ENCODE data around the gene TUBB4A. TPM values are rescaled to one million over a fixed set of nuclear protein-coding genes. Genes with fewer than 3 reads are reported as not detected.

The TUBB4A gene
- total RNA-seq, 1 experiment from 2014 or later, result 20.3 TPM

- TF ChIP-seq CTCF (conservative IDR thresholded peaks at IDR 0.05), result peak; percentile 75
- Histone ChIP-seq H3K27me3 (ENCODE audit: insufficient read depth, low read length) (no peaks in the 10 kb centered on the region), H2AFZ (ENCODE audit: low read length) (no peak within 1 kb of the TSS), H3K4me2 (ENCODE audit: insufficient read depth, insufficient read length, low read length) (no peak within 1 kb of the TSS), H2BK12ac (ENCODE audit: insufficient read length, low read depth, low read length) (no peak within 1 kb of the TSS), H2BK120ac (ENCODE audit: low read depth, low read length, poor library complexity, severe bottlenecking) (no peak within 1 kb of the TSS), H4K5ac (ENCODE audit: insufficient read length, low read depth, low read length) (no peak within 1 kb of the TSS), H3K56ac (ENCODE audit: insufficient read length, low read depth, low read length) (no peak within 1 kb of the TSS), H3K23ac (ENCODE audit: insufficient read length, low read depth, low read length) (no peak within 1 kb of the TSS), H3K4me1 (ENCODE audit: insufficient read depth, low read length) (no peaks in the 10 kb centered on the region), H4K20me1 (ENCODE audit: control insufficient read depth, insufficient read depth, insufficient read length) (no peaks in the 10 kb centered on the region), H3K27ac (ENCODE audit: insufficient read length, low read depth, low read length) (no peak within 1 kb of the TSS), H2BK15ac (ENCODE audit: low read depth, low read length) (no peak within 1 kb of the TSS), H2BK5ac (ENCODE audit: insufficient read length, low read length) (no peak within 1 kb of the TSS), H3K14ac (ENCODE audit: insufficient read depth, low read length) (no peak within 1 kb of the TSS), H3K23me2 (ENCODE audit: insufficient read length, low read depth, low read length, poor library complexity, severe bottlenecking) (peaks cover 3% of the 10 kb centered on the region), H4K91ac (ENCODE audit: insufficient read length, low read depth, low read length) (no peak within 1 kb of the TSS), H3K9ac (ENCODE audit: extremely low read depth, insufficient read length, low read length) (no peak within 1 kb of the TSS), H2BK20ac (ENCODE audit: low read depth, low read length, poor library complexity, severe bottlenecking) (no peak within 1 kb of the TSS), H3K9me3 (ENCODE audit: control insufficient read depth, low read depth, low read length) (no peaks in the 10 kb centered on the region), H3K79me1 (ENCODE audit: insufficient read depth, low read depth, low read length, poor library complexity, severe bottlenecking) (no peaks in the 10 kb centered on the region), H3T11ph (ENCODE audit: low read length) (no peak within 1 kb of the TSS), H3K79me2 (ENCODE audit: insufficient read depth, low read length) (no peaks in the 10 kb centered on the region), H3K18ac (ENCODE audit: insufficient read length, low read depth, low read length) (no peak within 1 kb of the TSS), H2AK5ac (ENCODE audit: insufficient read length, low read length) (no peak within 1 kb of the TSS), H4K8ac (replicated peaks; ENCODE audit: insufficient read length, low read depth, low read length) (no peak within 1 kb of the TSS), H3K4ac (ENCODE audit: low read depth, low read length) (no peak within 1 kb of the TSS)
- DNase-seq, result peak; percentile 61
- 0 out of 7 replicates have a peak within 1 kb of the TSS, but pooled peaks of 1 of the 3 experiments have one; percentile 25 for H3K27ac Mint-ChIP-seq
- H3K4me1 Mint-ChIP-seq, result peaks cover 9 to 15% of the 10 kb centered on the region in 2 experiments
- H3K9me3 Mint-ChIP-seq, result no peaks in the 10 kb centered on the region
- H3K27me3 Mint-ChIP-seq (ENCODE audit: low read depth), result peaks cover 6% of the 10 kb centered on the region
- H3K4me3 Mint-ChIP-seq, result peak within 1 kb of the TSS in 1 of 2 experiments; percentile 39; a peak in 2 of 5 replicates
- no peaks in the 10 kb centered on the region for H3K36me3 Mint-ChIP-seq (ENCODE audit: insufficient read depth in 1 of 3, low read depth in 3 of 3)
- no CpG with 5 or more reads among the region's 24 CpGs for WGBS (ENCODE audit: extremely low coverage, insufficient read length, low lambda C conversion rate)
Measured at GRCh38 chr19:6481541-6482342, 20.4 kb downstream of the TUBB4A start, which contains the start of gene DENND1C. Gene DENND1C, minus strand, starts transcription at chr19:6481787. Its CDS starts 92 bp downstream, at chr19:6481695.

Measured in H9 (cell line).